Loucy (cell line): Measurements from ENCODE around the gene BRAF.

Source experiments
- H2AFZ ChIP-seq: fragments of 200-600 bp; sonication (generic); 2 replicates; pipeline ENCODE4 v1.6.0; 2016; ENCODE audit warnings: antibody characterized with exemption, mild to moderate bottlenecking, low read length, moderate library complexity
- H3F3A ChIP-seq: fragments of 200-600 bp; 2 replicates; pipeline ENCODE4 v1.6.0; 2016; ENCODE audit warnings: antibody characterized with exemption, low read depth, mild to moderate bottlenecking
- H3K27me3 ChIP-seq: fragments of 200-600 bp; sonication (generic); 2 replicates; pipeline ENCODE4 v1.6.1; 2014; ENCODE audit warnings: low read length, mild to moderate bottlenecking; ENCODE audit not compliant: insufficient read depth, poor library complexity, severe bottlenecking
- H3K36me3 ChIP-seq: fragments of 200-600 bp; sonication (generic); 2 replicates; pipeline ENCODE4 v1.6.1; 2016; ENCODE audit warnings: low read length; ENCODE audit not compliant: insufficient read depth
- H3K4me1 ChIP-seq: fragments of 200-600 bp; sonication (generic); 2 replicates; pipeline ENCODE4 v1.5.1; 2014; ENCODE audit warnings: low read length, mild to moderate bottlenecking; ENCODE audit not compliant: insufficient read depth, poor library complexity, severe bottlenecking
- H3K4me2 ChIP-seq: fragments of 200-600 bp; sonication (generic); 2 replicates; pipeline ENCODE4 v1.6.0; 2014; ENCODE audit warnings: antibody characterized with exemption, low read length, low read depth, mild to moderate bottlenecking; ENCODE audit not compliant: poor library complexity, severe bottlenecking
- H3K4me3 ChIP-seq: fragments of 200-600 bp; sonication (generic); 2 replicates; pipeline ENCODE4 v1.5.1; 2014; ENCODE audit warnings: low read length, mild to moderate bottlenecking, mixed read lengths; ENCODE audit not compliant: poor library complexity, severe bottlenecking
- H3K79me2 ChIP-seq: fragments of 200-600 bp; sonication (generic); 2 replicates; pipeline ENCODE4 v1.6.1; 2014; ENCODE audit warnings: low read length; ENCODE audit not compliant: insufficient read depth
- H3K9ac ChIP-seq: fragments of 200-600 bp; sonication (generic); 2 replicates; pipeline ENCODE4 v1.6.0; 2014; ENCODE audit warnings: mild to moderate bottlenecking, low read depth, low read length, moderate library complexity; ENCODE audit not compliant: poor library complexity, severe bottlenecking
- H3K9me2 ChIP-seq: fragments of 200-600 bp; sonication (generic); replicated peaks from 2 replicates; pipeline ENCODE4 v1.6.1; 2016; ENCODE audit warnings: low read depth, low read length, mixed read lengths
- H3K9me3 ChIP-seq: fragments of 200-600 bp; sonication (generic); 2 replicates; pipeline ENCODE4 v1.6.1; 2014; ENCODE audit warnings: mild to moderate bottlenecking, antibody characterized with exemption, low read length, low read depth; ENCODE audit not compliant: insufficient read depth
- H4K20me1 ChIP-seq: fragments of 200-600 bp; sonication (generic); 2 replicates; pipeline ENCODE4 v1.6.0; 2014; ENCODE audit warnings: antibody characterized with exemption, low read length, mild to moderate bottlenecking; ENCODE audit not compliant: insufficient read depth, poor library complexity, severe bottlenecking
- EZH2phosphoT487 ChIP-seq: fragments of 200-600 bp; IDR thresholded peaks from 2 replicates; pipeline ENCODE4 v1.6.1; 2018; ENCODE audit warnings: antibody characterized with exemption, mild to moderate bottlenecking, moderate library complexity, borderline replicate concordance
- TF ChIP-seq, protein P1 (sequence below): fragments of 200-600 bp; sonication (generic); conservative IDR thresholded peaks from 2 replicates; pipeline ENCODE4 v1.5.1; 2014; ENCODE audit warnings: mild to moderate bottlenecking, antibody characterized with exemption, low read length

The BRAF gene

DNA sequence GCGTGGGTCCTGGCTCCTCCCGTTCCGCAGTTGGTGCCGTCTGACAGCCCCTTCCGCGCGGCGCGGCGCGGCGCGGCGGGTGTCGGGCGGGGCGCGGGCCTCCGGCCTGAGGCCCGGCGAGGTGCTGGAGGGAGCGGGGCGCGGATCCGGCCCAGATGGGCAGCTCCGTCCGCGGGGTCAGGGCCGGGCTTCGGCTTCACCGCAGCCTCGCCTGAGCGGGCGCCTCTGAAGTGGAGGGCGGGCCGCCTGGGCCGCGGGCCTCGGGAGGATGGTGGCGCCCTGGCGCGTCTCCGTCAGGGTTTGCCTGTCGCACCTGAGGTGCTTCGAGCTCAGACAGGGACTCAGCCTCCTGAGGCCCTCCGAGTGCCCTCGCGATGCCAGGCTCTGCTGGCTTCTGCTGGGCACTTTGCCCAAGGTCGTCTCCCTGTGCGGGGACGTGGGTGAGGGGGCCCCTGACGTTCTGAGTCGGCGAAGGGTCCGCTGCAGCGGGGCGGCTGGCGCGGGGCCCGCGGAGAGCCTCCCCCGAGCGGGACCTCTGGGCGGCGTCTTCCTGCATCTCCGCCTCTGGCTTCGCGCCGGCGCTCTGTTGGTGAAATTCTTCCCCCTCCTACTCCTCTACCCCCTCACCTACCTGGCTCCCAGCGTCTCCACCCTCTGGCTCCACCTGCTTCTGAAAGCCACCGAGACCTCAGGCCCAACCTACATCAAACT lies 251.5 kb downstream of the BRAF start:
- H3F3A ChIP-seq: no peaks in the 10 kb centered on the region
- H3K4me2 ChIP-seq: peak overlapping the region; percentile 97
- no peaks in the 10 kb centered on the region for H3K36me3 ChIP-seq
- peak overlapping the region; percentile 74 for H3K4me3 ChIP-seq
- H3K9me3 ChIP-seq: no peaks in the 10 kb centered on the region
- H3K79me2 ChIP-seq: peaks cover 35% of the 10 kb centered on the region
- peaks cover 39% of the 10 kb centered on the region for H3K4me1 ChIP-seq
- H3K9ac ChIP-seq: peak overlapping the region; percentile 67
- no peak for TF ChIP-seq EZH2phosphoT487
- TF ChIP-seq, protein P1, sequence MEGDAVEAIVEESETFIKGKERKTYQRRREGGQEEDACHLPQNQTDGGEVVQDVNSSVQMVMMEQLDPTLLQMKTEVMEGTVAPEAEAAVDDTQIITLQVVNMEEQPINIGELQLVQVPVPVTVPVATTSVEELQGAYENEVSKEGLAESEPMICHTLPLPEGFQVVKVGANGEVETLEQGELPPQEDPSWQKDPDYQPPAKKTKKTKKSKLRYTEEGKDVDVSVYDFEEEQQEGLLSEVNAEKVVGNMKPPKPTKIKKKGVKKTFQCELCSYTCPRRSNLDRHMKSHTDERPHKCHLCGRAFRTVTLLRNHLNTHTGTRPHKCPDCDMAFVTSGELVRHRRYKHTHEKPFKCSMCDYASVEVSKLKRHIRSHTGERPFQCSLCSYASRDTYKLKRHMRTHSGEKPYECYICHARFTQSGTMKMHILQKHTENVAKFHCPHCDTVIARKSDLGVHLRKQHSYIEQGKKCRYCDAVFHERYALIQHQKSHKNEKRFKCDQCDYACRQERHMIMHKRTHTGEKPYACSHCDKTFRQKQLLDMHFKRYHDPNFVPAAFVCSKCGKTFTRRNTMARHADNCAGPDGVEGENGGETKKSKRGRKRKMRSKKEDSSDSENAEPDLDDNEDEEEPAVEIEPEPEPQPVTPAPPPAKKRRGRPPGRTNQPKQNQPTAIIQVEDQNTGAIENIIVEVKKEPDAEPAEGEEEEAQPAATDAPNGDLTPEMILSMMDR: no peak
- no peaks in the 10 kb centered on the region for H3K9me2 ChIP-seq
- H3K27me3 ChIP-seq: no peaks in the 10 kb centered on the region
- H4K20me1 ChIP-seq: peaks cover 8% of the 10 kb centered on the region
- H2AFZ ChIP-seq: peak overlapping the region; percentile 64

DNA sequence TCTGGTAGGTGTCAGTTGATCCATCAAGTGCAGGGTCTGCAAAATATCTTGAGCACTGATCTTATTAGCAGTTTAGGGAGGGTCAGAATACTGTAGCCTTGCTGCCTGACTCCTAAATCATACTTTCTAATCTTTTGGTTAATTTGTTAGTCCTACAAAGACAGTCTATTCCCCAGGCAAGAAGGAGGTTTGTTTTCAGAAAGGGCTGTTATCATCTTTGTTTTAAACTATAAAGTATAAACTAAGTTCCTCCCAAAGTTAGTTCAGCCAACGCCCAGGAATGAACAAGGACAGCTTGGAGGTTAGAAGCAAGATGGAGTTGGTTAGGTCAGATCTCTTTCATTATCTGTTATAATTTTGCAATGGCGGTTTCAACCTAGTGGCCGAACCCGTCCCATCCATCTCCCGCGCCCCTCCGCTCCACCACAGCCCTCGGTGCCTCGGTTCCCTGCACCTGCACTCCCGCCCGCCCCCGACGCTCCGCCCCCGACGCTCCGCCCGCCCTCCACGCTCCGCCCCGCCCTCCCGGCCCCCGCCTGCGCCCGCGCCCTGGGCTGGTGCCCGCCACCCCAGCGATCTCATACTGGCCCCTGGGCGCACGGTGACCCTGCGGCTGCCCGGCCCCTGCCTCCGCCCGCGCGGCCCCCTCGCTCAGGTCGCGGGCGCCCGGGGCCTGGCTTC lies 252.2 kb downstream of the BRAF start, which contains the start of gene ADCK2:
Gene ADCK2 (plus strand): TSS at position 564 of the 681 bp plus-strand sequence. CDS start 386 bp downstream, outside the sequence.
- Histone ChIP-seq H3K4me1 (peaks cover 39% of the 10 kb centered on the region), H3K9ac (peak within 1 kb of the TSS; percentile 74)
- no peak for TF ChIP-seq EZH2phosphoT487
- TF ChIP-seq, protein P1: no peak

DNA sequence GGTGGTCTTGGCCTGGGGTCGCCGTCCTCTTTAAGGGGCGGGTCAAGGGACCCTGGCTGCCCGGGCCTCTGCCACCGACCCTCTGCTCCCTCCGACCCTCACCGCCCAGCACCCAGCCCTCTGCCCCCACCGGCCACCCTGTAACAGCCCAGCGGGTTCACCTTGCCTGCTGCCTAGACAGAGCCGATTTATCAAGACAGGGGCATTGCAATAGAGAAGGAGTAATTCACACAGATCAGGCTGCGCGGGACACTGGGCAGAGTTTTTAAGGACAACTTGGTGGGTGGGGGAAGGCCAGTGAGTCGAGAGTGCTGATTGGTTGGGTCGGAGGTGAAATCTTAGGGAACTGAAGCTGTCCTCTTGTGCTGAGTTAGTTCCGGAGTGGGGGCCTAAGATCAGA lies 252.8 kb downstream of the BRAF start:
- no peaks in the 10 kb centered on the region for H3K9me2 ChIP-seq
- H3F3A ChIP-seq: no peaks in the 10 kb centered on the region
- H3K4me1 ChIP-seq: peaks cover 39% of the 10 kb centered on the region
- no peaks in the 10 kb centered on the region for H3K9me3 ChIP-seq
- no peak for TF ChIP-seq EZH2phosphoT487
- peak overlapping the region; percentile 94 for H2AFZ ChIP-seq
- no peaks in the 10 kb centered on the region for H3K36me3 ChIP-seq
- peaks cover 29% of the 10 kb centered on the region for H3K79me2 ChIP-seq
- H3K4me2 ChIP-seq: peak overlapping the region; percentile 86
- H3K4me3 ChIP-seq: peak overlapping the region; percentile 74
- H4K20me1 ChIP-seq: peaks cover 8% of the 10 kb centered on the region
- peak overlapping the region; percentile 74 for H3K9ac ChIP-seq
- no peaks in the 10 kb centered on the region for H3K27me3 ChIP-seq

More for the DNA sequence above, 252.2 kb downstream of the BRAF start, which contains the start of gene ADCK2:
- no peaks in the 10 kb centered on the region for H3K27me3 ChIP-seq
- peak within 1 kb of the TSS; percentile 74 for H3K4me3 ChIP-seq
- H3K79me2 ChIP-seq: peaks cover 31% of the 10 kb centered on the region
- no peaks in the 10 kb centered on the region for H3K9me3 ChIP-seq
- H2AFZ ChIP-seq: peak within 1 kb of the TSS; percentile 94
- H3K9me2 ChIP-seq: no peaks in the 10 kb centered on the region
- peaks cover 8% of the 10 kb centered on the region for H4K20me1 ChIP-seq
- no peaks in the 10 kb centered on the region for H3K36me3 ChIP-seq
- H3K4me2 ChIP-seq: peak within 1 kb of the TSS; percentile 97
- H3F3A ChIP-seq: no peaks in the 10 kb centered on the region
